ENCODE results near the gene CRACR2A.

The CRACR2A gene

GRCh38 chr12:3580094-3580749 is 172.7 kb downstream of the CRACR2A start:
- Histone ChIP-seq H3K4me3 (ENCODE audit: low read length) (no peak overlapping the region), H3K4me1 (ENCODE audit: control insufficient read depth, insufficient read depth, low read length) (no peaks in the 10 kb centered on the region), H3K36me3 (ENCODE audit: control insufficient read depth, insufficient read depth, low read length, severe bottlenecking) (no peaks in the 10 kb centered on the region), H3K27me3 (replicated peaks; ENCODE audit: control insufficient read depth, insufficient read depth, low read length) (peaks cover 23% of the 10 kb centered on the region), H3K9ac (ENCODE audit: low read length) (no peak overlapping the region), H3K9me3 (ENCODE audit: control insufficient read depth, low read length) (peaks cover 12% of the 10 kb centered on the region)
- DNase-seq (ENCODE audit: low read depth): no peak

DNA sequence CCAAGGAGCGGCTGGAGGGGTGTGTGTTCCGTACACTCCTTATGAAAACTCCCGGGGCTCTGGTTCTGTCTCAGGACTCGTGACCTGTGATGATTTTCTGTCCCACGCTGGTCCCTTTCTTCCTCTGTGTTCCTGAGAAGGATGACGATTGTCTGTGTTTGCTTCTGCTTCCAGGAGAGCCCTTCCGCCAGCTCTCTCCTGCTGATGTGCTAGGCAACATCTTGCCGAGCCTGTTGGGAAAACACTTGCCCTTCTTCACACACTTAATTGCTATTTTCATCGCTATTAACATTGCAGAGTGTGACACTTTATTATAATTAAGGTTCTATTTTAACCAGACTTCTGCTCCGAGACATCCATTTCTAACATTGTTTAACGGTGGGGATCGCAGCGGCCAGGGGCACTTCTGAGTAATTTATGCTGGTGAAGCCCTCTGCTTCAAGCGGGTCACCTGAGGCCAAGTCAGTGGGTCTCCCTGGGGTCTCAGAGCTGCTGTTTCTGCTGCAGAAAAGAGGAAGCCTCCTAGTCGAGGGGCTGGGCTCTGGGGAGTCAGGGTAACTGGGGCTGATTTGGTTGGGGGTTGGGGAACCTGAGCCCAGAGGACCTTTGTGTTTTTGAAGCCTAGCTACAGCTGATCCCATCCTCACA is 173.3 kb downstream of the CRACR2A start:
- Histone ChIP-seq H3K4me1 (ENCODE audit: control insufficient read depth, insufficient read depth, low read length) (no peaks in the 10 kb centered on the region), H3K9ac (ENCODE audit: low read length) (no peak overlapping the region), H3K9me3 (ENCODE audit: control insufficient read depth, low read length) (peaks cover 12% of the 10 kb centered on the region), H3K27me3 (replicated peaks; ENCODE audit: control insufficient read depth, insufficient read depth, low read length) (peaks cover 24% of the 10 kb centered on the region), H3K4me3 (ENCODE audit: low read length) (no peak overlapping the region), H3K36me3 (ENCODE audit: control insufficient read depth, insufficient read depth, low read length, severe bottlenecking) (no peaks in the 10 kb centered on the region)
- no peak for DNase-seq (ENCODE audit: low read depth)

- Histone ChIP-seq H3K36me3 (ENCODE audit: control insufficient read depth, insufficient read depth, low read length, severe bottlenecking) (no peaks in the 10 kb centered on the region), H3K27me3 (replicated peaks; ENCODE audit: control insufficient read depth, insufficient read depth, low read length) (peaks cover 30% of the 10 kb centered on the region), H3K9me3 (ENCODE audit: control insufficient read depth, low read length) (peaks cover 3% of the 10 kb centered on the region), H3K4me1 (ENCODE audit: control insufficient read depth, insufficient read depth, low read length) (no peaks in the 10 kb centered on the region), H3K9ac (ENCODE audit: low read length) (no peak overlapping the region), H3K4me3 (ENCODE audit: low read length) (no peak overlapping the region)
- no peak for DNase-seq (ENCODE audit: low read depth)
These were observed 174.4 kb downstream of the CRACR2A start for GRCh38 chr12:3578557-3578956.

DNA sequence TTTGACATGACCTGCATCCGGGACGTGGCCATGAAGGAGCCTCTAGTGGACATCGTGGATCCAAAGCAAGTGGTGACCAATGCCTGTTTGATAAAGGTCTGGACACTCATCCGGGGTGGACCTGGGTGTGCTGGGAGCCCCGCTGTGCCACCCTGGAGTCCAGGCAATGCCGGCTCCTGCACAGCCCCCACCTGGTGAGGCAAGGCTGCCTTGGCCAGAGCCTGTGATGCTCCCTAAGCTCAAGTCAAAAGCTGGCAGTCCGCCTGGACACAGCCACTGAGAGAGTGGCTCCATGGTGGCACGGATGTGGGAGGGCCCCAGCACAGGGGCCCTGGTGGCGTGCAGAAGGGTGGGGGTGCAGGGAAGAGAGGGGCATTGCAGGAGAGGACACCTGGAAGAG is 176.0 kb downstream of the CRACR2A start:
- Histone ChIP-seq H3K4me3 (ENCODE audit: low read length) (no peak overlapping the region), H3K9ac (ENCODE audit: low read length) (no peak overlapping the region), H3K27me3 (replicated peaks; ENCODE audit: control insufficient read depth, insufficient read depth, low read length) (peaks cover 35% of the 10 kb centered on the region), H3K36me3 (ENCODE audit: control insufficient read depth, insufficient read depth, low read length, severe bottlenecking) (no peaks in the 10 kb centered on the region), H3K4me1 (ENCODE audit: control insufficient read depth, insufficient read depth, low read length) (no peaks in the 10 kb centered on the region), H3K9me3 (ENCODE audit: control insufficient read depth, low read length) (no peaks in the 10 kb centered on the region)
- DNase-seq (ENCODE audit: low read depth): no peak

- no peaks in the 10 kb centered on the region for H3K9me3 ChIP-seq (ENCODE audit: control insufficient read depth, low read length)
- H3K9ac ChIP-seq (ENCODE audit: low read length): no peak overlapping the region
- no peaks in the 10 kb centered on the region for H3K4me1 ChIP-seq (ENCODE audit: control insufficient read depth, insufficient read depth, low read length)
- H3K36me3 ChIP-seq (ENCODE audit: control insufficient read depth, insufficient read depth, low read length, severe bottlenecking): no peaks in the 10 kb centered on the region
- peaks cover 43% of the 10 kb centered on the region for H3K27me3 ChIP-seq (replicated peaks; ENCODE audit: control insufficient read depth, insufficient read depth, low read length)
- no peak overlapping the region for H3K4me3 ChIP-seq (ENCODE audit: low read length)
- no peak for DNase-seq (ENCODE audit: low read depth)
These were observed 177.9 kb downstream of the CRACR2A start for GRCh38 chr12:3574986-3575385.

- no peak for DNase-seq (ENCODE audit: low read depth)
- no peak overlapping the region for H3K4me3 ChIP-seq (ENCODE audit: low read length)
- no peaks in the 10 kb centered on the region for H3K36me3 ChIP-seq (ENCODE audit: control insufficient read depth, insufficient read depth, low read length, severe bottlenecking)
- H3K9ac ChIP-seq (ENCODE audit: low read length): no peak overlapping the region
- peaks cover 52% of the 10 kb centered on the region for H3K27me3 ChIP-seq (replicated peaks; ENCODE audit: control insufficient read depth, insufficient read depth, low read length)
- no peaks in the 10 kb centered on the region for H3K9me3 ChIP-seq (ENCODE audit: control insufficient read depth, low read length)
- H3K4me1 ChIP-seq (ENCODE audit: control insufficient read depth, insufficient read depth, low read length): no peaks in the 10 kb centered on the region
These were observed 180.3 kb downstream of the CRACR2A start for GRCh38 chr12:3572560-3572959.

- H3K36me3 ChIP-seq (ENCODE audit: control insufficient read depth, insufficient read depth, low read length, severe bottlenecking): no peaks in the 10 kb centered on the region
- no peaks in the 10 kb centered on the region for H3K9me3 ChIP-seq (ENCODE audit: control insufficient read depth, low read length)
- no peaks in the 10 kb centered on the region for H3K4me1 ChIP-seq (ENCODE audit: control insufficient read depth, insufficient read depth, low read length)
- H3K4me3 ChIP-seq (ENCODE audit: low read length): no peak overlapping the region
- H3K27me3 ChIP-seq (replicated peaks; ENCODE audit: control insufficient read depth, insufficient read depth, low read length): peaks cover 52% of the 10 kb centered on the region
- no peak for DNase-seq (ENCODE audit: low read depth)
- no peak overlapping the region for H3K9ac ChIP-seq (ENCODE audit: low read length)
These were observed 181.2 kb downstream of the CRACR2A start for GRCh38 chr12:3571724-3572123.

DNA sequence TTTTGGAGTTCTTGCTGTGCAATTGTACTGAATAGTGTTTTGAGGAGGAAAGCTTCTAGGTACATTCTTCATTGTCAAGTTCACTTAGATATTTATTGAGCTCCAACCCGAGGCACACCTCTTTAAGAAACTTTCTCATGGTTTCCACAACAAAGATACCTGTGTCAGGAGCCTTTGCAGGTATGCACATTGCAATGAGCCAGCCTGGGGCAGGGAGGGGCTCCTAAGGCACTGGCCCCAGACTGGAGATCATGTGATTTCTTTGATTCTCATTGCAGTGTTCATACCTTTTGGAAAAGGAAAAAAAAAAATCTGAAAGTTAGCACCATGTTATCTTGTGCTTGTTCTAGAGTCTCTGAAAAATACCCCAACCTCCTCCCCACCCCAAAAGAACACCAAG is 181.6 kb downstream of the CRACR2A start:
- H3K4me1 ChIP-seq (ENCODE audit: control insufficient read depth, insufficient read depth, low read length): no peaks in the 10 kb centered on the region
- H3K9ac ChIP-seq (ENCODE audit: low read length): no peak overlapping the region
- no peak overlapping the region for H3K4me3 ChIP-seq (ENCODE audit: low read length)
- H3K9me3 ChIP-seq (ENCODE audit: control insufficient read depth, low read length): no peaks in the 10 kb centered on the region
- DNase-seq (ENCODE audit: low read depth): no peak
- peaks cover 48% of the 10 kb centered on the region for H3K27me3 ChIP-seq (replicated peaks; ENCODE audit: control insufficient read depth, insufficient read depth, low read length)
- no peaks in the 10 kb centered on the region for H3K36me3 ChIP-seq (ENCODE audit: control insufficient read depth, insufficient read depth, low read length, severe bottlenecking)

DNA sequence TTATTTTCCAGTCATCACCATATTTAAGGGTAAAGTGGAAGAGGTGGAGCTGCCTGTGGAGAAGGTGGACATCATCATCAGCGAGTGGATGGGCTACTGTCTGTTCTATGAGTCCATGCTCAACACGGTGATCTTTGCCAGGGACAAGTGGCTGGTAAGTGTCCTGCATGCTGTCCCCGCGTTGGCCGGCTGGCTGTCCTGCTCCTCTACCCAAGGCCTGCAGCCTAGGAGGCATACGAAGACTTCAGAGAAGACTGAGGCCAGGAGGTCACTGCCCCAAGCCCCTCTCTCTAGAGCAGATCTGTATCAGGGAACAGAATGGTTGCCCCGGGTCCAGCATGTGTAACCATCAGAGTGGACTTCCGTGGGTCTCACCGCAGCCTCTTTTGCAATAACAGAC is 184.2 kb downstream of the CRACR2A start:
- DNase-seq (ENCODE audit: low read depth): no peak
- Histone ChIP-seq H3K9ac (ENCODE audit: low read length) (no peak overlapping the region), H3K9me3 (ENCODE audit: control insufficient read depth, low read length) (no peaks in the 10 kb centered on the region), H3K4me1 (ENCODE audit: control insufficient read depth, insufficient read depth, low read length) (peaks cover 14% of the 10 kb centered on the region), H3K36me3 (ENCODE audit: control insufficient read depth, insufficient read depth, low read length, severe bottlenecking) (no peaks in the 10 kb centered on the region), H3K4me3 (ENCODE audit: low read length) (no peak overlapping the region), H3K27me3 (replicated peaks; ENCODE audit: control insufficient read depth, insufficient read depth, low read length) (peaks cover 33% of the 10 kb centered on the region)

GRCh38 chr12:3565985-3566384 is 186.9 kb downstream of the CRACR2A start:
- Histone ChIP-seq H3K36me3 (ENCODE audit: control insufficient read depth, insufficient read depth, low read length, severe bottlenecking) (no peaks in the 10 kb centered on the region), H3K9ac (ENCODE audit: low read length) (no peak overlapping the region), H3K27me3 (replicated peaks; ENCODE audit: control insufficient read depth, insufficient read depth, low read length) (peaks cover 24% of the 10 kb centered on the region), H3K4me3 (ENCODE audit: low read length) (no peak overlapping the region), H3K9me3 (ENCODE audit: control insufficient read depth, low read length) (peaks cover 4% of the 10 kb centered on the region), H3K4me1 (ENCODE audit: control insufficient read depth, insufficient read depth, low read length) (peaks cover 14% of the 10 kb centered on the region)
- no peak for DNase-seq (ENCODE audit: low read depth)

Data from adipocyte (in vitro differentiated cells).